Stimulated activated CD4-positive, alpha-beta T cell treated with anti-CD3 and anti-CD28 coated beads, Interleukin-12 subunit alpha, Interleukin-12 subunit beta, amount 100 ng/mL, for 48 hours (primary cell): ENCODE data around the gene SKA1.
"Not testable (repeated sequence)": the region's sequence is repeated elsewhere in the genome, so short reads cannot be mapped to it uniquely, and the experiment has no call there.

Experiments
- DNase-seq, 3 donors: peaks; one replicate each; pipeline ENCODE4 v3.0.0-alpha.2; 2020; ENCODE audit warnings: low read depth in 2 of 3, low spot score in 1 of 3

SKA1 gene

DNA sequence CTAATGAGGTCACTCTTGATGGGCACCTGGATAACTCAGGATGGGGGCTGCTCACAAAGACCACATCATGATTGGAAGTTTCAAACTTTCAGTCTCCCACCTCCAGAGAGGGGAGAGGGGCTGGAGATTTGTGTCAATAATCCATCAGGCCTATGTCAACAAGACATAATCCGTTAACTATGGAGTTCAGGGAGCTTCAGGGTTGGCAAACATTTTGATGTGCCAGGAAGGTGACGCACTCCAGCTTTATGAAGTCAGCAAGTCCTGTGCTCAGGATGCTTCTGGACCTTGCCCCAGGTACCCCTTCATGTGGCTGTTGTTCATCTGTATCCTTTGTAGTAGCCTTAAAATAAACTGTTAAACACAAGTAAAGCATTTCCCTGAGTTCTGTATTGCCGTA, 19.0 kb downstream of the SKA1 start:
- DNase-seq = no peak

DNA sequence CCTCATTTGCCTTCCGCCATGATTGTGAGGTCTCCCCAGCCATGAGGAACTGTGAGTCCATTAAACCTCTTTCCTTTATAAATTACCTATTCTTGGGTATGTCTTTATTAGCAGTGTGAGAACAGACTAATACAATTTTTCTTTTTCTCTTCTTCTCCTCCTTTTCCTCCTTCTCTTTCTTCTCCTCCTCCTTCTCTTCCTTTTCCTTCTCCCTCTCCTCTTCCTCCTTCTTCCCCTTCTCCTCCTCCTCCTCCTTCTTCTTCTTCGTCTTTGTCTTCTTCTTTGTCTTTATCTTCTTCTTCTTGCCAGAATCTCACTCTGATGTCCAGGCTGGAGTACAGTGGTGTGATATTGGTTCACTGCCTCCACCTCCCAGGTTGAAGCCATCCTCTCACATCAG, 20.2 kb downstream of the SKA1 start:
- DNase-seq = no peak

DNA sequence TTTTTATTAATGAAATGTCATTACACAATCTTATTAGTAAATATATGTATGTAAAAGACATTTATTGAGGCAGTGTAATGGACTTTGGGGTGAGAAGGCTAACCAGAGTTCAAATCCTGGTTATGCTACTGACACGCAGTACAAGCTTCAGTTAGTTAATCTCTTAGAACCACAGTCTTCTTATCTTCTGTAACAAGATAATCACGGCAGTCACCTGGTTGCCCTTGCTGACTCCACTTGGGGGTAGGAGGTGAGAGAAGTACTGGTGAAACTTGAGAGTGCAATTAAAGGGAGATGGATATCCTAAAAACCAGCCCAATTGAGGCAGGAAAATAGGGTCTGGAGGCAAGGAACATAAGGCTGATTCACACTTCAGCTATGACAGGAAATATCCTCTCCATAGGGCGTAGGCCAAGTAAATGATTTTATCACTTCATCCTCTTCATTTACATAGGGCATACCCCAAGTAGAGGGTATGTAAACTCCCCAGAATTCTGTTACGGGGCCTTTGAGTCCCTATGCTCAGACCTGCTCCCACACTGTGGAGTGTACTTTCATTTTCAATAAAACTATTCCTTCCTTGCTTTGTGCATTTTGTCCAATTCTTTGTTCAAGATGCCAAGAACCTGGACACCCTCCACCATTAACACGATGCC, 21.3 kb downstream of the SKA1 start:
- no peak for DNase-seq

DNA sequence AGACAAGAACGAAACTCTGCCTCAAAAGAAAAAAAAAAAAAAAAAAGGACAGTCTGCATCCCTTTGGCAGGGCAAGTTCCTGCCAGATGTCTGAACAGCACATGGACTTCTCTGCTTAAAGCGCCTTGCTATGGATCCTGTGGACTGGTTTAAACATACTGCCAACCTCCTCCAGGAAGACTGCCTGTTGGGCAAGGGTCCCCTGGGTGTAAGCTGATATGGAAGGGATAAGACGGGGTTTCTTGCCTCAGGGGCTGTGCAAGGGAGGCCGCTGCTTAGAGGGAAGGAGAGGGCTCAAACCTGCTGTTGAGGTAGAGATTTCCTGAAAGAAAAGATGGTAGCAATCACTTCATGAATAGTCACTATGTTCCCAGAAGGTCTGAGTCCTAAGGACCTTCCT, 22.2 kb downstream of the SKA1 start:
- DNase-seq = no peak

DNA sequence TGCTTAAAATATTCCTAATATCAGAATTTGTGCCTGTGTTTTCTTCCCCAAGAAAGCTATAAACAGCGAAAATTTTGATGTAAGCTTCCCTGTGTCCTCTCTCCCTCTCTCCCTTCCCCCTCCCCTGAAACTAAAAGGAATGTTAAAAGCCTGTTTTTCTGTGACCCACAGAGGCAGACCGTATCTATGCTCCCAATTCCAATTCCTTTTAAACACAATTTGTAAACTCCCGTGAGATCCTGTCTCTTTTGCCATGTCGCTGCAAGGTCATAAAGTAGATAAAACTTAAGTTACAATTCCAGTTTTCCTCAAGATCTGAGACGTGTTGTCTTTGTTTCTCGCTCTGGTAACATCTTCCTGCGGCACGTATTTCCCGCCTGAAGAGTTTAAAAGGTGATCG, 23.3 kb downstream of the SKA1 start:
- DNase-seq = no peak

DNA sequence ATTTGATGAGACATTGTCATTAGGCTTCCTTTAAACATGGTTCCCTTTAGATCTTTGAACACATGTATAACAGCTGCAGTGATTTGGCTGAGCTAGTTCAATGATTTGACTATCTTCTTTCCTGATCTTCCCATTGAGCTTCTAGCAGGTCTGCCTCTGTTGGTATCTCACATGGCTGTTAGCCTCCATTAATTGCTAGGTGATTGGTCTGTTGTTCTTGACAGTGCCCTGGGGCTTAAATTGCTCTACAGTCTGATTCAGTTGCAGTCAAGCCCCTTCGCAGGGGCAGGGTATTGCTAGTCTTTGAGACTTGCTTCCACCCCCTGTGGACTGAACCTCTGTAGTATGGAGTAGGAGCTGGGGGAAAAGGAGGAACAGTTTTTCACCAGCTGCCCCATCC, 24.1 kb downstream of the SKA1 start:
- DNase-seq = no peak

DNA sequence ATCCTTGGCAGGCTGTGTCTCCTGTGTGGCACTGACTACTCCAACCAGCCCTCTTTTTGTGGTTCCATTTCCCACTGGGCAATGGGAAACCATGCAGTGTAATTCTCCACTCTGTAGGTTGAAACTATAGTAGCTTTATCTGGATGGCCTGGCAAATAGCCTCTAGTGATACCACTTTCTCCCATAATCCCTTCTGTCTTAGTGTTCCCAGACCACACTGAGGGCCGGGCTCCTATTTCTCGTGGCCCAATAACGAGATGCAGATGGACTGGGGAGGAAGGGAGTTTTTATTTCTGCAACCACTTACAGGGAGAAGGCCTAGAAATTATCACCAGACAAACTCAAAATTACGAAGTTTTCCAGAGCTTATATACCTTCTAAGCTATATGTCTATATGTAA, 24.7 kb downstream of the SKA1 start:
- no peak for DNase-seq

DNA sequence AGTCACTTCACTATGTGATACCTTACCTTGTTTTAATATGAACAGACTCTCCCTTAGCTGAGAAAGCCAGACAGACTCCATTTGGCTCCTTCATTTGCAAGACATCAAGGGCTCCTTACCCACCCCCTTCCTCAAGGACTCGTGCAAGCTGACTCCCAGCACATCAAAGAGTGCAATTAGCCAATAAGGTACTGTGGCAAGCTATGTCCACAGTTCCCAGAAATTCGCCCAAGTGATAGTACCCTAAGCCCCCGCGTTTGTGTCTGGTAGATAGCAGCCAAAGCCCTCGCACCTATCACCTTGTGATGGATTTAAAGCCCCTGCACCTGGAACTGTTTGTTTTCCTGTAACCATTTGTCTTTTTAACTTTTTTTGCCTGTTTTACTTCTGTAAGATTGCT, 25.6 kb downstream of the SKA1 start:
- not testable (repeated sequence) for DNase-seq

DNA sequence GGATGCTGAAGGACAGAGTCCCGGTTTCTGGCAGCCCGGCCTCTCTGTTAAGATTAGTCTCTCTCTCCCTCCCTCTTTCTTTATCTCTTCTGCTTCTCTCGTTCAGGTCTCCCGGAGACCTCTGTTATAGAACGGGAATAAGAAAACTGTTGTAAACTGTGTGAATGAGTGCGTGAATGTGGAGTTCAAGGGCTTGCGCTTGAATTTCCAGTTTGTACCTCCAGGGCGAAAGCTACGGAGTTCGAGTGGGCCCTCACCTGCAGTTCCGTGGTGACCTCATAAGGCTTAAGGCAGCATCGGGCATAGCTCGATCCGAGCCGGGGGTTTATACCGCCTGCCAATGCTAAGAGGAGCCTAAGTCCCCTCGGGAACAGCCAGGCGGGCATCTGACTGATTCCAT, 26.4 kb downstream of the SKA1 start:
- no peak for DNase-seq

DNA sequence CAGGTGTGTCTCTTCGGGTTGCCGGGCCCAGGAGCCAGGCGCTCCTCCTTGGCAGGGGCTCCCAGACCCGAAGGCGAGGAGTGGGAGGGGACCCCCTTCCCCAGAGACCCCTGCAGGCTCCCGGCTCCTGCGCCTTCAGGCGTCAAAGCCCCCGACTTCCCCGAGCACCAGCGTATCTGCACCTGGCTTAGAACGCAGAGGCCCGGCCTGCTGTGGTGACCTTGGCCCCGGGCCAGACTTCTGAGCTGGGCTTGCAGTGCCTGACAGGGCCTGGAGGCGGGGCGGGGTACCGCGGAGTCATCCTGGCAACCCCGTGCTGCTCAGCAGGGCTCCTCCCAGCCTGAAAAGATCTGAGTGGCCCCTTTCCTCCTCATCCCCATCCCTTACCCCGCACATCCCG, 27.0 kb downstream of the SKA1 start:
- no peak for DNase-seq

DNA sequence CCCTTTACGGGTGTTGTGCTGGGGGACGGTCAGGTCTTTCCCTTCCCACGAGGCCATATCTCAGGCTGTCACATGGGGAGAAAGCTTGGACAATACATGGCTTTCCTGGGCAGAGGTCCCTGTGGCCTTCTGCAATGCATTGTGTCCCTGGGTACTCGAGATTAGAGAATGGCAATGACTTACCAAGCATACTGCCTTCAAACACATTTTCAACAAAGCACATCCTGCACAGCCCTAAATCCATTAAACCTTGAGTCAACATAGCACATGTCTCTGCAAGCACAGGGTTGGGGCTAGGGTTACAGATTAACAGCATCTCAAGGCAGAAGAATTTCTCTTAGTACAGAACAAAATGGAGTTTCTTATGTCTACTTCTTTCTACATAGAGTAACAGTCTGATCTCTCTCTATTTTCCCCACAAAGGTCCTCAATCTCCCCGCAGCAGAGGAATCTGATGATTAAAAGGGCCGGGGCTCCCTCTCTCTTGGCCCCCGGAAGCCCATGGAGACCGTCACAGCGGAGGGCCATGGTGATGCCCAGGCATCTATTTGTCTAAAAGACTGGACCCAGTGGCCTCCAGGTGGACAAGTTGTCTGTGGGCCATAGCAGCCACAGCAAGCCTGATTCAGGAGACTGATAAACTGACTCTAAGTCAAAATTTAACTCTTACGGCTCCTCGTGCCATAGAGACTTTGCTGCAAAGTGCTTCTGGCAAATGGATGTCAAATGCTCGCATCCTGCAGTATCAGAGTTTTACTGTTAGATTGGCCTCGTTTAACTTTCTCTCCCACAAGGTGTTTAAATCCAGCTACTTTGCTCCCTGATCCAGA, 30.1 kb downstream of the SKA1 start:
- DNase-seq = not testable (repeated sequence)

DNA sequence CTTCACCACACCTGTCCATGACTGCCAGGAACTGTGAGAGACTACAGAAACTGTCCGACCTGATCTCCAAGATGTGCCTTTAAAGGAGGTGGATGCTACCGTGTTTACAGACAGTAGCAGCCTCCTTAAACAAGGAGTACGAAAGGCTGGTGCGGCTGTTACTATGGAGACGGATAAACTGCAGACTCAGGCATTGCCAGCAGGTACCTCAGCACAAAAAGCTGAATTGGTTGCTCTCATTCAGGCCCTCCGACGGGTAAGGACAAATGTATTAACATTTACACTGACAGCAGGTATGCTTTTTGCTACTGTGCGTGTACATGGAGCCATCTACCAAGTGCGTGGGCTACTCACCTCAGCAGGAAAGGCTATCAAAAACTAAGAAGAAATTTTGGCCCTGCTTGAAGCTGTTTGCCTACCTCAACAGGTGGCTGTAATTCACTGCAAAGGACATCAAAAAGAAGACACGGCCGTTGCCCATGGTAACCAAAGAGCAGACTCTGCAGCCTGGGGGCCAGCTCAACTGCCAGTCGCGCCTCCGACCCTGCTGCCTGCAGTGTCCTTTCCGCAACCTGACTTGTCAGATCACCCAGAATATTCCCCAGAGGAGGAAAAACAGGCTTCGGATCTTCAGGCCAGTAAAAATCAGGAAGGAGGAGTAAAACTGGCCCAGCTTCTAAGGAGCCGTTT, 30.9 kb downstream of the SKA1 start:
- no peak for DNase-seq

DNA sequence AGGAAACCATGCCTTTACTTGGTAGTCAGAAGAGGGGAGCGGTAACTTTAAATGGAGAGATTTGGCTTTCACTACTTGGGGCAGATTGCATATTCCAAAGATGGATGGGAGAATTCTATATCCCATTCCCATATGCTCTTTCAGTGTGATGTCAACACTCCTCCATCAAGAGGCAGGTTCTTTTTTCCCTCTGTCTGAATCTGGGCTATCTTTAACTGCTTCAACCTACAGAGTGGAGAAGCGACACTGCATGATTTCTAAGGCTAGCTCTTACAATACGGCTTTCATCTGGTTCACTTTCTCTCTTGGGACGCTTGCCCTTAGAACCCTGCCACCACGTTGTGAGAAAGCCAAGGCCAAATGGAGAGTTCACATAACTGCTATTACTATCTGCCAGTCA, 34.4 kb downstream of the SKA1 start:
- DNase-seq = no peak

DNA sequence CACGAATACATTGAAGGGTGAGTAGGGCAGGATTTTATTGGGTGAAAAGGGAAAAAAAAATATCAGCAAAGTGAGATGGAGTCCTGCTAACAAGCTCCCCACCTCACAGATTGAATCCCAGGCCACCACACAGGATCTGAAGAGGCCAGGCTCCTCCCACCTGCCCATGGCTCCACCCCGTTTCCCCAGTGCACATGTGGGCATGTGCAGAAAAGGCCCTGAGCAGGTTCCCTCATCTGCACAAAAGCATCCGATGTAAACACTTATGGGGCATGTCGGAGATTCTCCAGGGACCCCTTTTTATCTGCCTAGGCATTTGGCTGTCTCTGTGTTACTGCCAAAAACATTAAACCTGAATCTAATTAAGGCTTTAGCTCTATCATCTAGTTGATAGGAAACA, 35.2 kb downstream of the SKA1 start:
- DNase-seq = no peak

DNA sequence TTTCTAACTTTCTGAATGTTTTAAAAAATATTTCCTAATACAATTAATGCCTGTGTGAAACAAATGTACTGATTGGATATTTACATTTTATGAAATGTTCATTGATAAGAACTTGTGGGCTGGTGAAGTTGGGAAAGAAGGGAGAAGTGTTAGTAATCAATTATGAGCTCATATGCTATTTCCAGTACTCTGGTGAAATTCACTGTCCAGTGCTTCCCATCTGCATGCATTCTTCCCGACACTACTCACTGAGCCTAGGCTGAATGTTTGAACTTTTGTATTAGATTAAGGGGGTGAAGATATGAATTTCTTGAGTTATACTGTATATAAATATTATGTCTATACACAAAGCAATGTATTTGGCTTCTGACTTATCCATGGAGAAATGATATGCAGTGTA, 36.0 kb downstream of the SKA1 start:
- DNase-seq = no peak

DNA sequence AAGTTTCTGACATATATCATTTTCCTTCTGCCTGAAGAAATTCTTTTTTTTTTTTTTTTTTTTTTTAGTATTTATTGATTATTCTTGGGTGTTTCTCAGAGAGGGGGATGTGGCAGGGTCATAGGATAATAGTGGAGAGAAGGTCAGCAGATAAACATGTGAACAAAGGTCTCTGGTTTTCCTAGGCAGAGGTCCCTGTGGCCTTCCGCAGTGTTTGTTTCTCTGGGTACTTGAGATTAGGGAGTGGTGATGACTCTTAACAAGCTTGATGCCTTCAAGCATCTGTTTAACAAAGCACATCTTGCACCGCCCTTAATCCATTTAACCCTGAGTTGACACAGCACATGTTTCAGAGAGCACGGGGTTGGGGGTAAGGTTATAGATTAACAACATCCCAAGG, 42.0 kb downstream of the SKA1 start:
- not testable (repeated sequence) for DNase-seq

DNA sequence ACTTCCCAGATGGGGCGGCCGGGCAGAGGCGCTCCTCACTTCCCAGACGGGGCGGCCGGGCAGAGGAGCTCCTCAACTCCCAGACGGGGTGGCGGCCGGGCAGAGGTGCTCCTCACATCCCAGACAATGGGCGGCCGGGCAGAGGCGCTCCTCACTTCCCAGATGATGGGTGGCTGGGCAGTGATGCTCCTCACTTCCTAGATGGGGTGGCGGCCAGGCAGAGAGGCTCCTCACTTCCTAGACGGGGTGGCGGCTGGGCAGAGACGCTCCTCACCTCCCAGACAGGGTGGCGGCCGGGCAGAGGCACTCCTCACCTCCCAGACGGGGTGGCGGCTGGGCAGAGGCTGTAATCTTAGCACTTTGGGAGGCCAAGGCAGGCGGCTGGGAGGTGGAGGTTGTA, 42.9 kb downstream of the SKA1 start:
- DNase-seq = not testable (repeated sequence)

DNA sequence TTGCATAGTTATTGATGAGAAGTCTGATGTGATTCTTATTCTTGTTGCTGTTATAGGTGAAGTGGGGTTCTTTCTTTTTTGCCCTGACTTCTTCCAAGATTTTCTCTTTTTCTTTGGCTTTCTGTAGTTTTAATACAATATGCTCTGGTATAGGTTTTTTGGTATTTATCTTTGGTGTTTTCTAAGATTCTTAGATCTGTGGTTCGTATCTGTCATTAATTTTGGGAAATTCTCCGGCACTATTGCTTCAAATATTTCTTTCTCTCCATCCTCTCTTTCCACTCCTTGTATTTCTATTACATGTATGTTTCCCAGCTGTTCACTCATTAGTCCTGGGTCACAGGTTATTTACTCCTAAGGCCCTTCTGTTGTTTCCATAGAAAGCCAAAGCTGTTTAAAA, 43.8 kb downstream of the SKA1 start:
- DNase-seq = no peak

DNA sequence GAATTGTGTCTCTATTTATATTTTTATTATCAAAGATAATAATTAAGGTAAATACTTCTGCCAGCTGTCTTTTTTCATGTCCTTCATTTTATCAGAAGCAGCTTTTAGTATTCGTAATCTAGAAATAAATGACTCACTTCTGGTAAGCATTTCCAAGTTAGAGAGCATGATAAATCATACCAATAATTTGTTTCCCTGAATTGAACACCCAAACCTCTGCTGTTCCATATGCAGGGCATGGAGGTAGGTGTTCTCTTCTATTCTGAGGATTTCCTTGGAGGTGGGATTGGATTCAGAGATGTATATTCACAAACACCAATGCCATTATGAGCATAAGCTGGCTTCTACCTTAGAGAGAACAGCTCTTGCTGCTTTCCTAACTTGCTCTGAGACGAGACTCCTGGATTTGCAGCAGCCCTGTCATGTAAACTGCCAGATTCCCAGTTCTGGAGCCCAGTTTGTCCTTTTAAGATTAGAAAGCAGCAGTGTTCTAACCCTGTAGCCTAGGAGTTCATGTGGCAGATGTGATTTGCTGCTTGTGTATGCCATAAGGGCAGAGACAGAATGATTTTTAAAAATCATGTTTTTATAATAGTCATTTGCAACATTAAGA, 47.5 kb downstream of the SKA1 start:
- DNase-seq = no peak

DNA sequence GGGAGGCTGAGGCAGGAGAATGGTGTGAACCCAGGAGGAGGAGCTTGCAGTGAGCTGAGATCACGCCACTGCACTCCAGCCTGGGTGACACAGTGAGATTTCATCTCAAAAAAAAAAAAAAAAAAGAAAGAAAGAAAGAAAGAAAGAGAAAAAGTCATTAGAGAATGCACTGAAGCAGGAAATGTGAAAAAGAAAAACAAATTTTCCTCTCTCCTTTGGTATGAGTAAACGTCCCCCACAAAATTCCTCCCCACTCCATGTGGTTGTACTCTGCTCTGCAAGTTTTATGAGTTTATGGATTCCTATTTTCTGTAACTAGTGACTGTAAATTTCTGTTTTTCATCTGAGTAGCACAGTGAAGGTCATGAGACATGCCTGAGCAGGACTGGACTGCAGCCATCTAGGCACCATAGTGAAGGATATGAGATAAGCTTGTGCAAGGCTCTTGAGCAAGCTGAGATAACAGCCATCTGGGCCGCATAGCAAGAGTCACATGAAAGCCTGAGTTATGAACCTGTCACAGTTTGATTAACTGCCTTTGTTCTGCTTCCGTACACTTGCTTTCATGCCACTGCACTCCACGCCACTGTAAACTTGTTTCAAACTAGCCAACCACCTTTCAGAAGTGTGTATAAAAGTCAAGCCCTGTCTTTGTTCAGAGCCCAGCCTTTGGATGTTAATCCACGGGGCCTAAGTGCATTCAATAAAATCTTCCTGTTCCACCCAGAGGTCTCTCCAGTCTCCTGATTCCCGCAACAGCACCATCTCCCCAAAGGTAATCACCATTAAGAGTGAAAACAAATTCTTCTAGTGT, 50.2 kb downstream of the SKA1 start:
- no peak for DNase-seq

DNA sequence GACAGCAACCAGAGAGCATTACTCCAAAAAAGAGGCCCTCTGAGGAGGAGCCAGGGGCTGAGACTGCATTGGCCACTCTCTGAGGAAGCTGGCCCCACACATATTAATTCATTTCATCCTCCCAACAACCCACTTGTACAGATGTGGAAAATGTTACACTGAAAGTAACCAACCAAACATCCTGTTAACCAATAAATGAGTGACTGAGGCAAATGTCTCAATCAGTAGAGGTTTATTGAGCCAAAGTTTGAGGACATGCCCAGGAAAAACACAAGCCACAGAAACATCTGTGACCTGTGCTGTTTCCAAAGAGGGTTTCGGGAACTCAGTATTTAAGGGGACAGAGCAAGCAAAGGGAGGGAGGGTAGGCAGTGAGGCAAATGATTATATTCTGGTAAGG, 53.0 kb downstream of the SKA1 start:
- no peak for DNase-seq
